HEK293 (cell line): ENCODE results near the gene DNAJC22.

Experiments used
- MZF1 ChIP-seq: fragments of 450-650 bp; formaldehyde crosslinking; IDR thresholded peaks from 2 replicates; pipeline ENCODE4 v1.5.1; 2017; ENCODE audit warnings: missing biosample characterization, missing genetic modification characterization, borderline replicate concordance
- YY1 ChIP-seq: fragments of 450-650 bp; formaldehyde crosslinking; IDR thresholded peaks from 2 replicates; pipeline ENCODE4 v1.5.1; 2018; ENCODE audit warnings: missing biosample characterization, missing genetic modification characterization
- ZBTB1 ChIP-seq: fragments of 450-650 bp; formaldehyde crosslinking; IDR thresholded peaks from 2 replicates; pipeline ENCODE4 v1.5.1; 2016; ENCODE audit warnings: missing biosample characterization, missing genetic modification characterization
- ZFP3 ChIP-seq: fragments of 450-650 bp; formaldehyde crosslinking; IDR thresholded peaks from 2 replicates; pipeline ENCODE4 v1.5.1; 2016; ENCODE audit warnings: low read depth, missing biosample characterization, missing genetic modification characterization
- ZNF10 ChIP-seq: fragments of 450-650 bp; formaldehyde crosslinking; IDR thresholded peaks from 2 replicates; pipeline ENCODE4 v1.5.1; 2017; ENCODE audit warnings: missing biosample characterization, missing genetic modification characterization
- ZNF121 ChIP-seq: fragments of 450-650 bp; formaldehyde crosslinking; IDR thresholded peaks from 2 replicates; pipeline ENCODE4 v1.5.1; 2016; ENCODE audit warnings: missing biosample characterization, missing genetic modification characterization
- ZNF133 ChIP-seq: fragments of 450-650 bp; formaldehyde crosslinking; IDR thresholded peaks from 2 replicates; pipeline ENCODE4 v1.5.1; 2016; ENCODE audit warnings: missing biosample characterization, missing genetic modification characterization
- ZNF140 ChIP-seq: fragments of 450-650 bp; formaldehyde crosslinking; IDR thresholded peaks from 2 replicates; pipeline ENCODE4 v1.5.1; 2016; ENCODE audit warnings: missing biosample characterization, missing genetic modification characterization
- ZNF146 ChIP-seq: fragments of 450-650 bp; formaldehyde crosslinking; IDR thresholded peaks from 2 replicates; pipeline ENCODE4 v1.5.1; 2016; ENCODE audit warnings: missing biosample characterization, missing genetic modification characterization
- ZNF239 ChIP-seq: fragments of 450-650 bp; formaldehyde crosslinking; IDR thresholded peaks from 2 replicates; pipeline ENCODE4 v1.5.1; 2016; ENCODE audit warnings: missing biosample characterization, missing genetic modification characterization
- ZNF248 ChIP-seq: fragments of 450-650 bp; formaldehyde crosslinking; IDR thresholded peaks from 2 replicates; pipeline ENCODE4 v1.5.1; 2017; ENCODE audit warnings: missing biosample characterization, missing genetic modification characterization
- ZNF292 ChIP-seq: fragments of 450-650 bp; formaldehyde crosslinking; IDR thresholded peaks from 2 replicates; pipeline ENCODE4 v1.5.1; 2016; ENCODE audit warnings: low read depth, missing biosample characterization, missing genetic modification characterization, borderline replicate concordance
- ZNF311 ChIP-seq: fragments of 450-650 bp; formaldehyde crosslinking; IDR thresholded peaks from 2 replicates; pipeline ENCODE4 v1.5.1; 2017; ENCODE audit warnings: missing biosample characterization, missing genetic modification characterization, borderline replicate concordance
- ZNF341 ChIP-seq: fragments of 450-650 bp; formaldehyde crosslinking; IDR thresholded peaks from 2 replicates; pipeline ENCODE4; 2016; ENCODE audit warnings: low read depth, missing biosample characterization, missing genetic modification characterization
- ZNF354C ChIP-seq: fragments of 450-650 bp; formaldehyde crosslinking; IDR thresholded peaks from 2 replicates; pipeline ENCODE4 v1.5.1; 2016; ENCODE audit warnings: missing biosample characterization, missing genetic modification characterization, low read depth, borderline replicate concordance
- ZNF391 ChIP-seq: fragments of 450-650 bp; formaldehyde crosslinking; IDR thresholded peaks from 2 replicates; pipeline ENCODE4 v1.5.1; 2016; ENCODE audit warnings: low read depth, missing biosample characterization, missing genetic modification characterization, borderline replicate concordance
- ZNF426 ChIP-seq: fragments of 450-650 bp; formaldehyde crosslinking; IDR thresholded peaks from 2 replicates; pipeline ENCODE4 v1.5.1; 2017; ENCODE audit warnings: missing biosample characterization, missing genetic modification characterization, mild to moderate bottlenecking, inconsistent platforms, moderate library complexity
- ZNF548 ChIP-seq: fragments of 450-650 bp; formaldehyde crosslinking; IDR thresholded peaks from 2 replicates; pipeline ENCODE4 v1.5.1; 2016; ENCODE audit warnings: missing biosample characterization, missing genetic modification characterization
- ZNF600 ChIP-seq: fragments of 450-650 bp; formaldehyde crosslinking; IDR thresholded peaks from 2 replicates; pipeline ENCODE4 v1.5.1; 2016; ENCODE audit warnings: missing biosample characterization, missing genetic modification characterization
- TF ChIP-seq, protein P1 (sequence below): fragments of 450-650 bp; formaldehyde crosslinking; conservative IDR thresholded peaks from 2 replicates; pipeline ENCODE4 v1.5.1; 2016; ENCODE audit warnings: low read depth, missing biosample characterization, missing genetic modification characterization
- TF ChIP-seq, protein P2 (sequence below): fragments of 450-650 bp; formaldehyde crosslinking; IDR thresholded peaks from 2 replicates; pipeline ENCODE4 v1.5.0; 2017; ENCODE audit warnings: missing biosample characterization, missing genetic modification characterization, borderline replicate concordance
- TF ChIP-seq, protein P3 (sequence below): fragments of 450-650 bp; formaldehyde crosslinking; IDR thresholded peaks from 2 replicates; pipeline ENCODE4 v1.5.1; 2017; ENCODE audit warnings: missing biosample characterization, missing genetic modification characterization
- TF ChIP-seq, protein P4 (sequence below): fragments of 450-650 bp; formaldehyde crosslinking; IDR thresholded peaks from 2 replicates; pipeline ENCODE4 v1.5.1; 2016; ENCODE audit warnings: missing biosample characterization, missing genetic modification characterization
- TF ChIP-seq, protein P5 (sequence below): fragments of 450-650 bp; formaldehyde crosslinking; IDR thresholded peaks from 2 replicates; pipeline ENCODE4 v1.5.1; 2016; ENCODE audit warnings: missing biosample characterization, missing genetic modification characterization
- TF ChIP-seq, protein P6 (sequence below): fragments of 450-650 bp; formaldehyde crosslinking; IDR thresholded peaks from 2 replicates; pipeline ENCODE4 v1.5.1; 2016; ENCODE audit warnings: missing biosample characterization, missing genetic modification characterization, low read depth
- TF ChIP-seq, protein P7 (sequence below): fragments of 450-650 bp; formaldehyde crosslinking; IDR thresholded peaks from 2 replicates; pipeline ENCODE4 v1.5.1; 2016; ENCODE audit warnings: missing biosample characterization, missing genetic modification characterization

Gene DNAJC22

DNA sequence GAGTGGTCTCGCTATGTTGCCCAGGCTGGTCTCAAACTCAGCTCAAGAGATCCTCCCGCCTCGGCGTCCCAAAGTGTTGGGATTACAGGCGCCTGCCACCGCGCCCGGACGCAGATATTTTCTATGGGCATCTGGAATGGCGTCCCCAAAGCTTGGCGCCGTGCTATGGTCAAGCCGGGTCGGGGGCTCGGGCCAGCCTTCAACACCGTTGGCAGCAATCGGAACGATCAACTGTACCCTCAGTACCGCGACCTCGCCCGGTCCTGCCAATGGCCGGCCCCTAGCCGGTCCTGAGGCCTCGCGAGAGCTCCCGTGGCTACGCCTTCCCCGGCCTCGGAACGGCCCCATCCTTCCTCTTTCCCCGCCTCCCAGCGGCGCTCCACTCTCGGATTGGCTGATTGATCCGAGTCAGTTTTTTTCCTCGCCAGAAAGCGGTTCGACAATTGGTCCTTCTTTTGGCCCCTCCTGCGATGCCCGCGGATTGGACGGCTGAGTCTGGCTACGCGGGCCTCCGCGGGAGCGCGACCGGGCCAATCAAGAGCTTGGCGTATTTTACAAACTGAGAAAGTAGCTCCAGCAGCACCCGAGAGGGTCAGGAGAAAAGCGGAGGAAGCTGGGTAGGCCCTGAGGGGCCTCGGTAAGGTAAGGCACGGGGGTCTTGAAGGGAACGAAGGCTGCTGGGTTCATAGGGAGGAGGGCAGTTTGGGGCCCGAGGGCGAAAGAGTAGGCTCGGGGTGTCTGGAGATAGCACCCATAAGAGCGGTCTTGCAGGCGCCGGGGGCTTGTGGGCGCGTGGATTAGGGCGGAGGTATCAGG is 23.8 kb upstream of the DNAJC22 start, which contains the start of gene TROAP (continued):
- TF ChIP-seq ZBTB1 (tag by site-specific recombination) (no peak), ZNF354C (tag by site-specific recombination) (no peak), ZFP3 (tag by site-specific recombination) (no peak), MZF1 (tag by site-specific recombination) (no peak), ZNF10 (tag by site-specific recombination) (no peak), ZNF121 (tag by site-specific recombination) (peak; percentile 97), ZNF548 (tag by site-specific recombination) (no peak), ZNF292 (no peak), ZNF146 (no peak), ZNF239 (tag by site-specific recombination) (no peak), ZNF341 (tag by site-specific recombination) (no peak; the same call in 1 of the 2 replicates), ZNF311 (tag by site-specific recombination) (no peak), YY1 (tag by site-specific recombination) (peak; percentile 74), ZNF426 (tag by site-specific recombination) (no peak), ZNF391 (tag by site-specific recombination) (no peak), ZNF140 (no peak), ZNF133 (tag by site-specific recombination) (no peak), ZNF248 (tag by site-specific recombination) (no peak), ZNF600 (tag by site-specific recombination) (peak; percentile 17; the same call in 1 of the 2 replicates)
- TF ChIP-seq, protein P1, sequence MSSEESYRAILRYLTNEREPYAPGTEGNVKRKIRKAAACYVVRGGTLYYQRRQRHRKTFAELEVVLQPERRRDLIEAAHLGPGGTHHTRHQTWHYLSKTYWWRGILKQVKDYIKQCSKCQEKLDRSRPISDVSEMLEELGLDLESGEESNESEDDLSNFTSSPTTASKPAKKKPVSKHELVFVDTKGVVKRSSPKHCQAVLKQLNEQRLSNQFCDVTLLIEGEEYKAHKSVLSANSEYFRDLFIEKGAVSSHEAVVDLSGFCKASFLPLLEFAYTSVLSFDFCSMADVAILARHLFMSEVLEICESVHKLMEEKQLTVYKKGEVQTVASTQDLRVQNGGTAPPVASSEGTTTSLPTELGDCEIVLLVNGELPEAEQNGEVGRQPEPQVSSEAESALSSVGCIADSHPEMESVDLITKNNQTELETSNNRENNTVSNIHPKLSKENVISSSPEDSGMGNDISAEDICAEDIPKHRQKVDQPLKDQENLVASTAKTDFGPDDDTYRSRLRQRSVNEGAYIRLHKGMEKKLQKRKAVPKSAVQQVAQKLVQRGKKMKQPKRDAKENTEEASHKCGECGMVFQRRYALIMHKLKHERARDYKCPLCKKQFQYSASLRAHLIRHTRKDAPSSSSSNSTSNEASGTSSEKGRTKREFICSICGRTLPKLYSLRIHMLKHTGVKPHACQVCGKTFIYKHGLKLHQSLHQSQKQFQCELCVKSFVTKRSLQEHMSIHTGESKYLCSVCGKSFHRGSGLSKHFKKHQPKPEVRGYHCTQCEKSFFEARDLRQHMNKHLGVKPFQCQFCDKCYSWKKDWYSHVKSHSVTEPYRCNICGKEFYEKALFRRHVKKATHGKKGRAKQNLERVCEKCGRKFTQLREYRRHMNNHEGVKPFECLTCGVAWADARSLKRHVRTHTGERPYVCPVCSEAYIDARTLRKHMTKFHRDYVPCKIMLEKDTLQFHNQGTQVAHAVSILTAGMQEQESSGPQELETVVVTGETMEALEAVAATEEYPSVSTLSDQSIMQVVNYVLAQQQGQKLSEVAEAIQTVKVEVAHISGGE (tag by site-specific recombination): no peak
- TF ChIP-seq, protein P2, sequence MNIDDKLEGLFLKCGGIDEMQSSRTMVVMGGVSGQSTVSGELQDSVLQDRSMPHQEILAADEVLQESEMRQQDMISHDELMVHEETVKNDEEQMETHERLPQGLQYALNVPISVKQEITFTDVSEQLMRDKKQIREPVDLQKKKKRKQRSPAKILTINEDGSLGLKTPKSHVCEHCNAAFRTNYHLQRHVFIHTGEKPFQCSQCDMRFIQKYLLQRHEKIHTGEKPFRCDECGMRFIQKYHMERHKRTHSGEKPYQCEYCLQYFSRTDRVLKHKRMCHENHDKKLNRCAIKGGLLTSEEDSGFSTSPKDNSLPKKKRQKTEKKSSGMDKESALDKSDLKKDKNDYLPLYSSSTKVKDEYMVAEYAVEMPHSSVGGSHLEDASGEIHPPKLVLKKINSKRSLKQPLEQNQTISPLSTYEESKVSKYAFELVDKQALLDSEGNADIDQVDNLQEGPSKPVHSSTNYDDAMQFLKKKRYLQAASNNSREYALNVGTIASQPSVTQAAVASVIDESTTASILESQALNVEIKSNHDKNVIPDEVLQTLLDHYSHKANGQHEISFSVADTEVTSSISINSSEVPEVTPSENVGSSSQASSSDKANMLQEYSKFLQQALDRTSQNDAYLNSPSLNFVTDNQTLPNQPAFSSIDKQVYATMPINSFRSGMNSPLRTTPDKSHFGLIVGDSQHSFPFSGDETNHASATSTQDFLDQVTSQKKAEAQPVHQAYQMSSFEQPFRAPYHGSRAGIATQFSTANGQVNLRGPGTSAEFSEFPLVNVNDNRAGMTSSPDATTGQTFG (tag by site-specific recombination): no peak
- TF ChIP-seq, protein P3, sequence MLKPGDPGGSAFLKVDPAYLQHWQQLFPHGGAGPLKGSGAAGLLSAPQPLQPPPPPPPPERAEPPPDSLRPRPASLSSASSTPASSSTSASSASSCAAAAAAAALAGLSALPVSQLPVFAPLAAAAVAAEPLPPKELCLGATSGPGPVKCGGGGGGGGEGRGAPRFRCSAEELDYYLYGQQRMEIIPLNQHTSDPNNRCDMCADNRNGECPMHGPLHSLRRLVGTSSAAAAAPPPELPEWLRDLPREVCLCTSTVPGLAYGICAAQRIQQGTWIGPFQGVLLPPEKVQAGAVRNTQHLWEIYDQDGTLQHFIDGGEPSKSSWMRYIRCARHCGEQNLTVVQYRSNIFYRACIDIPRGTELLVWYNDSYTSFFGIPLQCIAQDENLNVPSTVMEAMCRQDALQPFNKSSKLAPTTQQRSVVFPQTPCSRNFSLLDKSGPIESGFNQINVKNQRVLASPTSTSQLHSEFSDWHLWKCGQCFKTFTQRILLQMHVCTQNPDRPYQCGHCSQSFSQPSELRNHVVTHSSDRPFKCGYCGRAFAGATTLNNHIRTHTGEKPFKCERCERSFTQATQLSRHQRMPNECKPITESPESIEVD (tag by site-specific recombination): no peak
- TF ChIP-seq, protein P4, sequence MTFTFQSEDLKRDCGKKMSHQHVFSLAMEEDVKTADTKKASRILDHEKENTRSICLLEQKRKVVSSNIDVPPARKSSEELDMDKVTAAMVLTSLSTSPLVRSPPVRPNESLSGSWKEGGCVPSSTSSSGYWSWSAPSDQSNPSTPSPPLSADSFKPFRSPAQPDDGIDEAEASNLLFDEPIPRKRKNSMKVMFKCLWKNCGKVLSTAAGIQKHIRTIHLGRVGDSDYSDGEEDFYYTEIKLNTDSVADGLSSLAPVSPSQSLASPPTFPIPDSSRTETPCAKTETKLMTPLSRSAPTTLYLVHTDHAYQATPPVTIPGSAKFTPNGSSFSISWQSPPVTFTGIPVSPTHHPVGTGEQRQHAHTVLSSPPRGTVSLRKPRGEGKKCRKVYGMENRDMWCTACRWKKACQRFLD (tag by site-specific recombination): no peak
- TF ChIP-seq, protein P5, sequence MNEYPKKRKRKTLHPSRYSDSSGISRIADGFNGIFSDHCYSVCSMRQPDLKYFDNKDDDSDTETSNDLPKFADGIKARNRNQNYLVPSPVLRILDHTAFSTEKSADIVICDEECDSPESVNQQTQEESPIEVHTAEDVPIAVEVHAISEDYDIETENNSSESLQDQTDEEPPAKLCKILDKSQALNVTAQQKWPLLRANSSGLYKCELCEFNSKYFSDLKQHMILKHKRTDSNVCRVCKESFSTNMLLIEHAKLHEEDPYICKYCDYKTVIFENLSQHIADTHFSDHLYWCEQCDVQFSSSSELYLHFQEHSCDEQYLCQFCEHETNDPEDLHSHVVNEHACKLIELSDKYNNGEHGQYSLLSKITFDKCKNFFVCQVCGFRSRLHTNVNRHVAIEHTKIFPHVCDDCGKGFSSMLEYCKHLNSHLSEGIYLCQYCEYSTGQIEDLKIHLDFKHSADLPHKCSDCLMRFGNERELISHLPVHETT: no peak
- TF ChIP-seq, protein P6, sequence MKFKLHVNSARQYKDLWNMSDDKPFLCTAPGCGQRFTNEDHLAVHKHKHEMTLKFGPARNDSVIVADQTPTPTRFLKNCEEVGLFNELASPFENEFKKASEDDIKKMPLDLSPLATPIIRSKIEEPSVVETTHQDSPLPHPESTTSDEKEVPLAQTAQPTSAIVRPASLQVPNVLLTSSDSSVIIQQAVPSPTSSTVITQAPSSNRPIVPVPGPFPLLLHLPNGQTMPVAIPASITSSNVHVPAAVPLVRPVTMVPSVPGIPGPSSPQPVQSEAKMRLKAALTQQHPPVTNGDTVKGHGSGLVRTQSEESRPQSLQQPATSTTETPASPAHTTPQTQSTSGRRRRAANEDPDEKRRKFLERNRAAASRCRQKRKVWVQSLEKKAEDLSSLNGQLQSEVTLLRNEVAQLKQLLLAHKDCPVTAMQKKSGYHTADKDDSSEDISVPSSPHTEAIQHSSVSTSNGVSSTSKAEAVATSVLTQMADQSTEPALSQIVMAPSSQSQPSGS (tag by site-specific recombination): no peak
- TF ChIP-seq, protein P7, sequence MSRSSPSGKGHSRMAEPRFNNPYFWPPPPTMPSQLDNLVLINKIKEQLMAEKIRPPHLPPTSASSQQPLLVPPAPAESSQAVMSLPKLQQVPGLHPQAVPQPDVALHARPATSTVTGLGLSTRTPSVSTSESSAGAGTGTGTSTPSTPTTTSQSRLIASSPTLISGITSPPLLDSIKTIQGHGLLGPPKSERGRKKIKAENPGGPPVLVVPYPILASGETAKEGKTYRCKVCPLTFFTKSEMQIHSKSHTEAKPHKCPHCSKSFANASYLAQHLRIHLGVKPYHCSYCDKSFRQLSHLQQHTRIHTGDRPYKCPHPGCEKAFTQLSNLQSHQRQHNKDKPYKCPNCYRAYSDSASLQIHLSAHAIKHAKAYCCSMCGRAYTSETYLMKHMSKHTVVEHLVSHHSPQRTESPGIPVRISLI: peak; percentile 94
